SKM-1 treated with dmso at 0.1 percent for 144 hours (cell line): Measurements from ENCODE around the gene NPIPA2.
"Not testable (repeated sequence)": the region's sequence is repeated elsewhere in the genome, so short reads cannot be mapped to it uniquely, and the experiment has no call there.

Experiments used
- DNase-seq: peaks from one replicate; lab custom pipeline; 2025; ENCODE audit not compliant: unreplicated experiment; lab: John Stamatoyannopoulos, UW

Gene NPIPA2

GRCh38 chr16:14742273-14743128, at the start of gene NPIPA2:
TSS of gene NPIPA2 (plus strand) at chr16:14742533. CDS start at chr16:14748066, 5,533 bp downstream.
- not testable (repeated sequence) for DNase-seq

GRCh38 chr16:14694129-14694528, 48.2 kb upstream of the NPIPA2 start, which contains the start of gene PLA2G10:
TSS of gene PLA2G10 (minus strand) at chr16:14694308. CDS start at chr16:14694229, 79 bp downstream.
- DNase-seq: not testable (repeated sequence)

- not testable (repeated sequence) for DNase-seq
These were observed 40.5 kb upstream of the NPIPA2 start for GRCh38 chr16:14701859-14702258.

- DNase-seq: not testable (repeated sequence)
These were observed 39.7 kb upstream of the NPIPA2 start for GRCh38 chr16:14702672-14703071.

GRCh38 chr16:14703156-14704011, 38.9 kb upstream of the NPIPA2 start, which contains the start of gene NPIPA3:
TSS of gene NPIPA3 (plus strand) at chr16:14703411. CDS start at chr16:14708944, 5,533 bp downstream.
- DNase-seq: not testable (repeated sequence)

GRCh38 chr16:14733233-14733632, 9.1 kb upstream of the NPIPA2 start:
- not testable (repeated sequence) for DNase-seq

GRCh38 chr16:14740832-14741385, 1.4 kb upstream of the NPIPA2 start:
- DNase-seq: not testable (repeated sequence)

GRCh38 chr16:14741794-14742193, 539 bp upstream of the NPIPA2 start:
- DNase-seq: not testable (repeated sequence)

- not testable (repeated sequence) for DNase-seq
These were observed 31.3 kb downstream of the NPIPA2 start for GRCh38 chr16:14773654-14774053.

GRCh38 chr16:14775624-14776023, 33.3 kb downstream of the NPIPA2 start:
- DNase-seq: not testable (repeated sequence)

- not testable (repeated sequence) for DNase-seq
These were observed 34.4 kb downstream of the NPIPA2 start for GRCh38 chr16:14776763-14777162.

GRCh38 chr16:14779368-14779877, 37.1 kb downstream of the NPIPA2 start:
- DNase-seq: not testable (repeated sequence)

GRCh38 chr16:14786180-14786579, 43.8 kb downstream of the NPIPA2 start:
- DNase-seq: not testable (repeated sequence)

GRCh38 chr16:14789577-14789976, 47.2 kb downstream of the NPIPA2 start:
- not testable (repeated sequence) for DNase-seq

GRCh38 chr16:14790320-14790956, 48.1 kb downstream of the NPIPA2 start:
- DNase-seq: not testable (repeated sequence)

- not testable (repeated sequence) for DNase-seq
These were observed 50.6 kb downstream of the NPIPA2 start for GRCh38 chr16:14792914-14793313.

- not testable (repeated sequence) for DNase-seq
These were observed 55.2 kb downstream of the NPIPA2 start for GRCh38 chr16:14797558-14797957.

- DNase-seq: not testable (repeated sequence)
These were observed 61.2 kb downstream of the NPIPA2 start for GRCh38 chr16:14803577-14803976.

GRCh38 chr16:14807184-14807678, 64.9 kb downstream of the NPIPA2 start:
- not testable (repeated sequence) for DNase-seq

- DNase-seq: not testable (repeated sequence)
These were observed 71.6 kb downstream of the NPIPA2 start for GRCh38 chr16:14813890-14814289.
